SK-N-MC (cell line): Measurements from ENCODE around the gene HAUS2.
"Not testable (repeated sequence)": the region's sequence is repeated elsewhere in the genome, so short reads cannot be mapped to it uniquely, and the experiment has no call there.

ENCODE experiments used
- DNase-seq: peaks from one replicate; pipeline ENCODE4 v3.0.0-alpha.2; 2011; ENCODE audit warnings: low read depth, low spot score
- H3K27ac ChIP-seq: fragments of 200-600 bp; sonication (generic); 2 replicates; pipeline ENCODE4 v1.5.1; 2016; ENCODE audit warnings: mixed run types
- H3K36me3 ChIP-seq: fragments of 200-600 bp; sonication (generic); 2 replicates; pipeline ENCODE4 v1.6.1; 2017; ENCODE audit warnings: antibody characterized with exemption, low read length, mixed read lengths; ENCODE audit not compliant: insufficient read depth
- H3K4me3 ChIP-seq: fragments of 200-600 bp; sonication (generic); 2 replicates; pipeline ENCODE4 v1.5.1; 2016
- H3K9ac ChIP-seq: fragments of 200-600 bp; sonication (generic); 2 replicates; pipeline ENCODE4 v1.8.0; 2017; ENCODE audit warnings: mixed run types, mixed read lengths; ENCODE audit not compliant: insufficient read length
- H3K9me3 ChIP-seq: fragments of 200-600 bp; sonication (generic); 2 replicates; pipeline ENCODE4 v1.6.1; 2017; ENCODE audit warnings: low read depth, mild to moderate bottlenecking, antibody characterized with exemption, low read length, moderate library complexity, mixed read lengths
- EZH2 ChIP-seq: fragments of 200-600 bp; sonication (generic); IDR thresholded peaks from one replicate; pipeline ENCODE4 v1.6.1; 2017; ENCODE audit warnings: antibody characterized with exemption
- FOXP2 ChIP-seq: optimal IDR thresholded peaks from 2 replicates; pipeline ENCODE3; 2011; ENCODE audit warnings: mild to moderate bottlenecking, moderate library complexity; ENCODE audit not compliant: insufficient read depth; ENCODE audit errors: extremely low read length, control extremely low read depth
- POLR2AphosphoS5 ChIP-seq: IDR thresholded peaks from 2 replicates; pipeline ENCODE4 v1.6.1; 2012; ENCODE audit warnings: mild to moderate bottlenecking, low read depth, low read length, borderline replicate concordance

Gene HAUS2

GRCh38 chr15:42594095-42594494 lies 45.5 kb downstream of the HAUS2 start:
- Histone ChIP-seq H3K27ac (no peak overlapping the region), H3K36me3 (no peaks in the 10 kb centered on the region), H3K9me3 (no peaks in the 10 kb centered on the region), H3K4me3 (no peak overlapping the region), H3K9ac (no peak overlapping the region)
- DNase-seq, result no peak
- TF ChIP-seq FOXP2 (no peak), EZH2 (no peak), POLR2AphosphoS5 (no peak)

GRCh38 chr15:42595626-42596240 lies 47.1 kb downstream of the HAUS2 start:
- no peak overlapping the region for H3K4me3 ChIP-seq

GRCh38 chr15:42601316-42601715 lies 52.7 kb downstream of the HAUS2 start:
- DNase-seq, H3K9ac ChIP-seq, H3K36me3 ChIP-seq, H3K27ac ChIP-seq, H3K4me3 ChIP-seq, H3K9me3 ChIP-seq: not testable (repeated sequence)

More at GRCh38 chr15:42595626-42596240, 47.1 kb downstream of the HAUS2 start:
- Histone ChIP-seq H3K27ac (peak overlapping the region; percentile 64; the same call in 1 of the 2 replicates), H3K9ac (no peak overlapping the region), H3K9me3 (no peaks in the 10 kb centered on the region), H3K36me3 (no peaks in the 10 kb centered on the region)
- no peak for TF ChIP-seq FOXP2
- DNase-seq, result no peak

GRCh38 chr15:42602501-42602900 lies 53.9 kb downstream of the HAUS2 start:
- H3K27ac ChIP-seq, result no peak overlapping the region
- no peak overlapping the region for H3K9ac ChIP-seq
- no peak for DNase-seq
- H3K4me3 ChIP-seq, result no peak overlapping the region
- TF ChIP-seq EZH2, result no peak
- no peak for TF ChIP-seq FOXP2
- no peak for TF ChIP-seq POLR2AphosphoS5
- no peaks in the 10 kb centered on the region for H3K36me3 ChIP-seq
- no peaks in the 10 kb centered on the region for H3K9me3 ChIP-seq

- H3K4me3 ChIP-seq, result no peak overlapping the region
- H3K9ac ChIP-seq, result no peak overlapping the region
- no peaks in the 10 kb centered on the region for H3K9me3 ChIP-seq
- TF ChIP-seq FOXP2, result no peak
- no peak for TF ChIP-seq POLR2AphosphoS5
- no peak for TF ChIP-seq EZH2
- no peak for DNase-seq
- H3K27ac ChIP-seq, result 0 out of 2 replicates have a peak overlapping the region, but pooled peaks have one; percentile 13
- no peaks in the 10 kb centered on the region for H3K36me3 ChIP-seq
Measured at GRCh38 chr15:42603978-42604377, 55.3 kb downstream of the HAUS2 start.

- Histone ChIP-seq H3K36me3 (no peaks in the 10 kb centered on the region), H3K4me3 (no peak overlapping the region), H3K27ac (peak overlapping the region; percentile 28), H3K9ac (peak overlapping the region; percentile 9), H3K9me3 (no peaks in the 10 kb centered on the region)
- TF ChIP-seq POLR2AphosphoS5 (no peak), FOXP2 (no peak)
- no peak for DNase-seq
Measured at GRCh38 chr15:42604894-42605744, 56.5 kb downstream of the HAUS2 start.

- Histone ChIP-seq H3K27ac (0 out of 2 replicates have a peak overlapping the region, but pooled peaks have one; percentile 28), H3K36me3 (no peaks in the 10 kb centered on the region), H3K9ac (no peak overlapping the region), H3K9me3 (no peaks in the 10 kb centered on the region), H3K4me3 (no peak overlapping the region)
- no peak for DNase-seq
- TF ChIP-seq EZH2, result no peak
- TF ChIP-seq POLR2AphosphoS5, result no peak
- no peak for TF ChIP-seq FOXP2
Measured at GRCh38 chr15:42605796-42606195, 57.2 kb downstream of the HAUS2 start.

- H3K9ac ChIP-seq, result no peak overlapping the region
- no peak for DNase-seq
- H3K27ac ChIP-seq, result peak overlapping the region; percentile 67
- no peaks in the 10 kb centered on the region for H3K9me3 ChIP-seq
- H3K36me3 ChIP-seq, result no peaks in the 10 kb centered on the region
- TF ChIP-seq EZH2, result no peak
- TF ChIP-seq POLR2AphosphoS5, result no peak
- TF ChIP-seq FOXP2, result no peak
- H3K4me3 ChIP-seq, result peak overlapping the region; percentile 49; the same call in 1 of the 2 replicates
Measured at GRCh38 chr15:42608110-42608531, 59.5 kb downstream of the HAUS2 start.
